Endothelial cell of umbilical vein (primary cell): ENCODE data around the gene TSBP1. TPM values are rescaled to one million over a fixed set of nuclear protein-coding genes. Genes with fewer than 3 reads are reported as not detected.

Experiments used
- BruUV-seq: library from RNA; stranded (reverse); fragments of 400-500 nt; replicated peaks from 2 replicates; lab custom pipeline; 2021; lab: Mats Ljungman, UMichigan
- CTCF ChIA-PET: fragments of 300-600, 350-600 bp; sonication (Branson Sonifier 250); formaldehyde crosslinking; loops from one replicate; lab custom pipeline; 2021; ENCODE audit warnings: antibody characterized with exemption, inconsistent platforms; lab: Charles Lee
- POLR2A ChIA-PET: fragments of 300-600, 350-600 bp; sonication (Branson Sonifier 250); formaldehyde crosslinking; loops from one replicate; lab custom pipeline; 2021; ENCODE audit warnings: antibody characterized with exemption, inconsistent platforms; lab: Charles Lee
- DNase-seq: peaks from one replicate; pipeline ENCODE4 v3.0.0-alpha.2; 2011; ENCODE audit warnings: low read depth, low spot score
- FAIRE-seq: peaks from 2 replicates; lab custom pipeline; 2011; peaks lifted over from hg19 to GRCh38; lab: Jason Lieb, UNC
- H2AFZ ChIP-seq: 2 replicates; pipeline ENCODE4 v1.6.0; 2012; ENCODE audit warnings: low read depth, low read length, control low read depth, inconsistent platforms
- H3K27ac ChIP-seq: 2 replicates; pipeline ENCODE4 v1.5.1; 2011; ENCODE audit warnings: low read depth, mild to moderate bottlenecking, control low read depth, low read length, moderate library complexity; ENCODE audit not compliant: insufficient read depth
- H3K27me3 ChIP-seq, 2 experiments: 2 replicates each; pipeline versions ENCODE4 v1.6.0 to v1.6.1; 2011; ENCODE audit warnings: low read length in 2 of 2, mixed read lengths in 1 of 2; ENCODE audit not compliant: control insufficient read depth in 2 of 2, insufficient read depth in 2 of 2
- H3K36me3 ChIP-seq, 2 experiments: 2 replicates in 1 of 2; 3 replicates in 1 of 2; pipeline ENCODE4 v1.5.1; 2011; ENCODE audit warnings: low read length in 2 of 2, mild to moderate bottlenecking in 1 of 2, moderate library complexity in 1 of 2; ENCODE audit not compliant: control insufficient read depth in 2 of 2, insufficient read depth in 2 of 2; ENCODE audit errors: extremely low read depth in 1 of 2
- H3K4me1 ChIP-seq: 3 replicates; pipeline ENCODE4 v1.5.1; 2011; ENCODE audit warnings: mild to moderate bottlenecking, low read length; ENCODE audit not compliant: control insufficient read depth, insufficient read depth; ENCODE audit errors: extremely low read depth
- H3K4me2 ChIP-seq: 2 replicates; pipeline ENCODE4 v1.6.1; 2011; ENCODE audit warnings: low read length, control low read depth, mixed read lengths; ENCODE audit not compliant: insufficient read depth
- H3K4me3 ChIP-seq, 3 experiments: fragments of 200-600 bp in 1 of 3; sonication (generic), shearing (Covaris generic) in 1 of 3; replicated peaks in 1 of 3; 2 replicates each; pipeline ENCODE4 v1.5.1; 2011 to 2016; ENCODE audit warnings: control low read depth in 3 of 3, low read length in 3 of 3, mild to moderate bottlenecking in 2 of 3, inconsistent platforms in 1 of 3, low read depth in 1 of 3, moderate library complexity in 1 of 3; ENCODE audit not compliant: insufficient read depth in 1 of 3
- H3K79me2 ChIP-seq: 2 replicates; pipeline ENCODE4 v1.6.0; 2012; ENCODE audit warnings: low read length, inconsistent platforms; ENCODE audit not compliant: control insufficient read depth, insufficient read depth
- H3K9ac ChIP-seq: replicated peaks from 2 replicates; pipeline ENCODE3; 2011; ENCODE audit warnings: low read length, control low read depth; ENCODE audit not compliant: insufficient read depth; ENCODE audit errors: extremely low read depth
- H3K9me1 ChIP-seq: replicated peaks from 3 replicates; pipeline ENCODE4 v1.6.0; 2011; ENCODE audit warnings: mild to moderate bottlenecking, low read length; ENCODE audit not compliant: control insufficient read depth, insufficient read depth; ENCODE audit errors: extremely low read depth
- H3K9me3 ChIP-seq: replicated peaks from 2 replicates; pipeline ENCODE4 v1.5.1; 2012; ENCODE audit warnings: low read length, inconsistent platforms; ENCODE audit not compliant: control insufficient read depth, insufficient read depth
- H4K20me1 ChIP-seq: replicated peaks from 2 replicates; pipeline ENCODE3; 2011; ENCODE audit warnings: mild to moderate bottlenecking, low read length; ENCODE audit not compliant: control insufficient read depth, insufficient read depth; ENCODE audit errors: extremely low read depth
- CTCF ChIP-seq, 2 donors: IDR thresholded peaks; 1 replicate in 1 of 2; 2 replicates in 1 of 2; pipeline ENCODE4 v1.5.1; 2011; ENCODE audit warnings: low read length in 2 of 2, mild to moderate bottlenecking in 2 of 2, moderate library complexity in 2 of 2, control low read depth in 1 of 2, inconsistent platforms in 1 of 2, low read depth in 1 of 2; ENCODE audit not compliant: insufficient read depth in 1 of 2; ENCODE audit errors: extremely low read depth in 1 of 2
- EZH2 ChIP-seq: IDR thresholded peaks from 2 replicates; pipeline ENCODE4 v1.6.1; 2012; ENCODE audit warnings: borderline replicate concordance, low read depth, mild to moderate bottlenecking, moderate library complexity, low read length, inconsistent platforms; ENCODE audit not compliant: severe bottlenecking
- FOS ChIP-seq: IDR thresholded peaks from 2 replicates; pipeline ENCODE4 v1.6.1; 2011; ENCODE audit warnings: mild to moderate bottlenecking, low read length, moderate library complexity, borderline replicate concordance; ENCODE audit not compliant: insufficient read depth
- GATA2 ChIP-seq: IDR thresholded peaks from 2 replicates; pipeline ENCODE4 v1.7.0; 2011; ENCODE audit warnings: low read depth, mild to moderate bottlenecking, moderate library complexity, mixed read lengths, low read length; ENCODE audit not compliant: insufficient read length, insufficient read depth
- JUN ChIP-seq: IDR thresholded peaks from 2 replicates; pipeline ENCODE4 v1.6.1; 2011; ENCODE audit warnings: borderline replicate concordance, low read depth; ENCODE audit not compliant: insufficient read length, insufficient read depth
- MAX ChIP-seq: IDR thresholded peaks from 2 replicates; pipeline ENCODE4 v1.6.1; 2011; ENCODE audit not compliant: insufficient read depth, insufficient read length
- MYC ChIP-seq: IDR thresholded peaks from one replicate; pipeline ENCODE4 v1.6.1; 2011; ENCODE audit warnings: mild to moderate bottlenecking, low read depth, low read length
- POLR2A ChIP-seq: IDR thresholded peaks from 2 replicates; pipeline ENCODE4 v1.6.1; 2012; ENCODE audit warnings: low read depth, mild to moderate bottlenecking, control low read depth, low read length
- POLR2AphosphoS5 ChIP-seq: IDR thresholded peaks from 2 replicates; pipeline ENCODE4 v1.6.1; 2012; ENCODE audit warnings: low read depth, mild to moderate bottlenecking, control low read depth, low read length, moderate library complexity; ENCODE audit not compliant: insufficient read depth
- dilution Hi-C: fragments of 300-500 bp; cut with MboI; formaldehyde crosslinking; loops from one replicate; pipeline ENCODE4 v1.15.0; 2019; ENCODE audit warnings: low sequenced_read_pairs; ENCODE audit not compliant: extremely low pct_ligation_motif_present
- intact Hi-C: fragments of 100-400 bp; cut with micrococcal nuclease; formaldehyde crosslinking; loops from one replicate; pipeline ENCODE4 v1.10.0; 2022
- polyA plus RNA-seq, 4 experiments: library from polyadenylated mRNA; depleted of rRNA in 3 of 4; stranded (reverse) in 3 of 4; unstranded in 1 of 4; fragments of >200 nt; gene quantifications; 2 replicates each; pipeline versions ENCODE4 v1.2.1 to v1.2.3, GENCODE V29; 2011 to 2012; ENCODE audit warnings: missing spikeins in 1 of 4
- total RNA-seq: library from RNA; stranded (reverse); gene quantifications from 2 replicates; pipeline ENCODE4 v1.2.3, GENCODE V29; 2021

Gene TSBP1
- total and polyA plus RNA-seq, 2 donors (not counting 3 experiments of a cell fraction or from before 2014, with no cell fraction given) = not detected

GRCh38 chr6:32327103-32327502, 44.6 kb downstream of the TSBP1 start:
- H2AFZ ChIP-seq = no peak overlapping the region
- H3K4me1 ChIP-seq = no peaks in the 10 kb centered on the region
- no peaks in the 10 kb centered on the region for H3K9me1 ChIP-seq
- no peak overlapping the region for H3K27ac ChIP-seq
- dilution Hi-C loops = no loop called here
- no peak overlapping the region for H3K4me3 ChIP-seq
- no peaks in the 10 kb centered on the region for H3K9me3 ChIP-seq
- POLR2A ChIA-PET = no interaction called here
- peaks cover 15 to 18% of the 10 kb centered on the region in 2 experiments for H3K27me3 ChIP-seq
- TF ChIP-seq FOS (no peak), MAX (no peak)
- FAIRE-seq (no peak), DNase-seq (no peak)
- CTCF ChIA-PET = no interaction called here
- no TSS peak for BruUV-seq
- no peaks in the 10 kb centered on the region for H4K20me1 ChIP-seq
- H3K4me2 ChIP-seq = no peak overlapping the region
- H3K36me3 ChIP-seq = no peaks in the 10 kb centered on the region
- intact Hi-C loops = no loop called here
- H3K9ac ChIP-seq = no peak overlapping the region
- H3K79me2 ChIP-seq = no peaks in the 10 kb centered on the region

GRCh38 chr6:32318501-32318900, 53.2 kb downstream of the TSBP1 start:
- dilution Hi-C loops = no loop called here
- no peak overlapping the region for H2AFZ ChIP-seq
- no peaks in the 10 kb centered on the region for H3K9me1 ChIP-seq
- no peaks in the 10 kb centered on the region for H4K20me1 ChIP-seq
- ChIA-PET CTCF (no interaction called here), POLR2A (no interaction called here)
- intact Hi-C loops = no loop called here
- H3K27me3 ChIP-seq = peaks cover 9 to 15% of the 10 kb centered on the region in 2 experiments
- no peak overlapping the region for H3K9ac ChIP-seq
- no peak overlapping the region for H3K27ac ChIP-seq
- H3K36me3 ChIP-seq = no peaks in the 10 kb centered on the region
- no peak overlapping the region for H3K4me3 ChIP-seq
- no peaks in the 10 kb centered on the region for H3K4me1 ChIP-seq
- FAIRE-seq = no peak
- TF ChIP-seq GATA2 (no peak), JUN (no peak), FOS (no peak), EZH2 (no peak), CTCF (IDR thresholded peaks at IDR 0.05; ENCODE audit: extremely low read depth in 1 of 2, insufficient read depth in 1 of 2, low read depth in 1 of 2, low read length in 2 of 2) (no peak), MAX (no peak), MYC (no peak), POLR2AphosphoS5 (no peak), POLR2A (no peak)
- BruUV-seq = no TSS peak
- no peak overlapping the region for H3K4me2 ChIP-seq
- DNase-seq = no peak
- no peaks in the 10 kb centered on the region for H3K79me2 ChIP-seq
- no peaks in the 10 kb centered on the region for H3K9me3 ChIP-seq
